Mesendoderm (in vitro differentiated cells): ENCODE measurements around the gene LRP8.

Source experiments
- DNase-seq: peaks from one replicate; pipeline ENCODE4 v3.0.0; 2013
- H2AK5ac ChIP-seq: 2 replicates; pipeline ENCODE4 v1.6.1; 2013; ENCODE audit warnings: low read length, inconsistent platforms
- H2BK120ac ChIP-seq: 2 replicates; pipeline ENCODE4 v1.6.1; 2013; ENCODE audit warnings: low read depth, mild to moderate bottlenecking, low read length, moderate library complexity, mixed read lengths
- H2BK15ac ChIP-seq: replicated peaks from 2 replicates; pipeline ENCODE4 v1.6.1; 2013; ENCODE audit warnings: low read depth, mild to moderate bottlenecking, moderate library complexity
- H2BK5ac ChIP-seq: 2 replicates; pipeline ENCODE4 v1.6.1; 2013; ENCODE audit warnings: low read length, inconsistent platforms
- H3K18ac ChIP-seq: 2 replicates; pipeline ENCODE4 v1.6.1; 2013; ENCODE audit warnings: mild to moderate bottlenecking, low read length, mixed read lengths
- H3K23ac ChIP-seq: one replicate; pipeline ENCODE4 v1.6.1; 2013; ENCODE audit warnings: low read length
- H3K27ac ChIP-seq: 2 replicates; pipeline ENCODE4 v1.5.1; 2013; ENCODE audit warnings: low read depth, mild to moderate bottlenecking, inconsistent platforms, low read length, moderate library complexity
- H3K27me3 ChIP-seq: 2 replicates; pipeline ENCODE4 v1.6.1; 2013; ENCODE audit warnings: low read length, control low read depth, mild to moderate bottlenecking, inconsistent platforms; ENCODE audit not compliant: insufficient read depth, poor library complexity
- H3K36me3 ChIP-seq: 2 replicates; pipeline ENCODE4 v1.6.1; 2013; ENCODE audit warnings: low read length, inconsistent platforms; ENCODE audit not compliant: control insufficient read depth, insufficient read depth
- H3K4ac ChIP-seq: one replicate; pipeline ENCODE4 v1.6.1; 2013; ENCODE audit warnings: low read depth, mild to moderate bottlenecking, low read length, moderate library complexity
- H3K4me1 ChIP-seq: 2 replicates; pipeline ENCODE4 v1.6.1; 2013; ENCODE audit warnings: low read depth, low read length, inconsistent platforms; ENCODE audit not compliant: control insufficient read depth
- H3K4me2 ChIP-seq: 2 replicates; pipeline ENCODE4 v1.6.1; 2013; ENCODE audit warnings: low read length
- H3K4me3 ChIP-seq: 2 replicates; pipeline ENCODE4 v1.5.1; 2013; ENCODE audit warnings: mild to moderate bottlenecking, low read length
- H3K56ac ChIP-seq: one replicate; pipeline ENCODE4 v1.6.1; 2013; ENCODE audit warnings: low read length
- H3K79me1 ChIP-seq: 2 replicates; pipeline ENCODE4 v1.6.1; 2013; ENCODE audit warnings: low read length, inconsistent platforms
- H3K79me2 ChIP-seq: 2 replicates; pipeline ENCODE4 v1.6.1; 2013; ENCODE audit warnings: mild to moderate bottlenecking, low read length; ENCODE audit not compliant: control insufficient read depth, insufficient read depth
- H3K9ac ChIP-seq: 2 replicates; pipeline ENCODE4 v1.6.1; 2013; ENCODE audit warnings: low read length, inconsistent platforms
- H4K5ac ChIP-seq: one replicate; pipeline ENCODE4 v1.6.1; 2013; ENCODE audit warnings: low read length
- H4K8ac ChIP-seq: one replicate; pipeline ENCODE4 v1.6.1; 2013; ENCODE audit warnings: low read depth, mild to moderate bottlenecking, control low read depth, low read length, moderate library complexity
- WGBS: extraction: QIAGEN DNeasy Blood & Tissue Kit; methylation state at CpG from one replicate; pipeline ENCODE4 v1.1.7; 2013; ENCODE audit warnings: low lambda C conversion rate, missing lambda C conversion rate; ENCODE audit not compliant: insufficient coverage; ENCODE audit errors: extremely low coverage; 5-methylcytosine and 5-hydroxymethylcytosine counted together

Gene LRP8

GRCh38 chr1:53373246-53373645 lies 45.4 kb upstream of the LRP8 start:
- H4K8ac ChIP-seq: no peak overlapping the region
- no peak overlapping the region for H3K4me2 ChIP-seq
- H2BK120ac ChIP-seq: no peak overlapping the region
- H3K56ac ChIP-seq: no peak overlapping the region
- no peak overlapping the region for H3K4me3 ChIP-seq
- H3K4ac ChIP-seq: no peak overlapping the region
- no peak overlapping the region for H4K5ac ChIP-seq
- no peak overlapping the region for H3K27ac ChIP-seq
- DNase-seq: no peak
- H3K4me1 ChIP-seq: peaks cover 12% of the 10 kb centered on the region
- no peak overlapping the region for H2BK5ac ChIP-seq
- no CpG with 5 or more reads among the region's 11 CpGs for WGBS
- no peak overlapping the region for H3K23ac ChIP-seq
- no peaks in the 10 kb centered on the region for H3K79me1 ChIP-seq
- H3K36me3 ChIP-seq: no peaks in the 10 kb centered on the region
- H2AK5ac ChIP-seq: no peak overlapping the region
- no peak overlapping the region for H3K9ac ChIP-seq
- H3K27me3 ChIP-seq: no peaks in the 10 kb centered on the region
- H2BK15ac ChIP-seq: no peak overlapping the region
- H3K18ac ChIP-seq: no peak overlapping the region
- no peaks in the 10 kb centered on the region for H3K79me2 ChIP-seq

GRCh38 chr1:53372501-53372951 lies 44.7 kb upstream of the LRP8 start:
- Histone ChIP-seq H2AK5ac (peak overlapping the region; percentile 46), H2BK120ac (no peak overlapping the region), H2BK5ac (no peak overlapping the region), H3K4me3 (no peak overlapping the region), H3K27me3 (no peaks in the 10 kb centered on the region), H3K23ac (peak overlapping the region; percentile 24), H4K5ac (no peak overlapping the region), H3K18ac (no peak overlapping the region), H4K8ac (no peak overlapping the region), H3K4me1 (peaks cover 12% of the 10 kb centered on the region), H3K79me1 (no peaks in the 10 kb centered on the region), H3K4ac (no peak overlapping the region), H3K36me3 (no peaks in the 10 kb centered on the region), H3K4me2 (no peak overlapping the region), H3K56ac (no peak overlapping the region), H3K9ac (no peak overlapping the region), H3K79me2 (no peaks in the 10 kb centered on the region), H2BK15ac (no peak overlapping the region), H3K27ac (no peak overlapping the region)
- no CpG with 5 or more reads among the region's 6 CpGs for WGBS
- DNase-seq: no peak

GRCh38 chr1:53371851-53372250 lies 44.0 kb upstream of the LRP8 start:
- no peaks in the 10 kb centered on the region for H3K79me1 ChIP-seq
- no peak overlapping the region for H3K18ac ChIP-seq
- H3K23ac ChIP-seq: no peak overlapping the region
- H3K56ac ChIP-seq: peak overlapping the region; percentile 62
- H3K36me3 ChIP-seq: no peaks in the 10 kb centered on the region
- H2BK120ac ChIP-seq: no peak overlapping the region
- no peaks in the 10 kb centered on the region for H3K79me2 ChIP-seq
- no peak for DNase-seq
- H3K27me3 ChIP-seq: no peaks in the 10 kb centered on the region
- peaks cover 12% of the 10 kb centered on the region for H3K4me1 ChIP-seq
- H4K5ac ChIP-seq: no peak overlapping the region
- H3K27ac ChIP-seq: no peak overlapping the region
- no peak overlapping the region for H3K4me2 ChIP-seq
- H3K4ac ChIP-seq: no peak overlapping the region
- no peak overlapping the region for H3K9ac ChIP-seq
- peak overlapping the region; percentile 35 for H2BK5ac ChIP-seq
- H3K4me3 ChIP-seq: no peak overlapping the region
- peak overlapping the region; percentile 17 for H2AK5ac ChIP-seq
- H2BK15ac ChIP-seq: no peak overlapping the region
- no CpG with 5 or more reads among the region's 5 CpGs for WGBS
- H4K8ac ChIP-seq: no peak overlapping the region

- no peak overlapping the region for H2BK15ac ChIP-seq
- peaks cover 12% of the 10 kb centered on the region for H3K4me1 ChIP-seq
- no peak overlapping the region for H3K23ac ChIP-seq
- no peaks in the 10 kb centered on the region for H3K36me3 ChIP-seq
- H3K4me2 ChIP-seq: no peak overlapping the region
- no peak overlapping the region for H3K4ac ChIP-seq
- no CpG with 5 or more reads among the region's 15 CpGs for WGBS
- H2BK120ac ChIP-seq: no peak overlapping the region
- no peaks in the 10 kb centered on the region for H3K79me1 ChIP-seq
- H4K8ac ChIP-seq: no peak overlapping the region
- H3K4me3 ChIP-seq: no peak overlapping the region
- no peak overlapping the region for H3K18ac ChIP-seq
- H3K79me2 ChIP-seq: no peaks in the 10 kb centered on the region
- no peaks in the 10 kb centered on the region for H3K27me3 ChIP-seq
- H3K56ac ChIP-seq: peak overlapping the region; percentile 44
- peak; percentile 54 for DNase-seq
- H2AK5ac ChIP-seq: no peak overlapping the region
- no peak overlapping the region for H4K5ac ChIP-seq
- no peak overlapping the region for H2BK5ac ChIP-seq
- H3K27ac ChIP-seq: no peak overlapping the region
- H3K9ac ChIP-seq: no peak overlapping the region
Measured at GRCh38 chr1:53371121-53371666, 43.3 kb upstream of the LRP8 start.

- Histone ChIP-seq H3K4ac (peak overlapping the region; percentile 1), H3K18ac (no peak overlapping the region), H3K27ac (no peak overlapping the region), H3K27me3 (no peaks in the 10 kb centered on the region), H4K8ac (no peak overlapping the region), H3K56ac (peak overlapping the region; percentile 44), H2AK5ac (no peak overlapping the region), H4K5ac (no peak overlapping the region), H3K9ac (no peak overlapping the region), H3K36me3 (no peaks in the 10 kb centered on the region), H3K4me2 (no peak overlapping the region), H3K4me3 (no peak overlapping the region), H3K79me1 (no peaks in the 10 kb centered on the region), H3K23ac (peak overlapping the region; percentile 67), H2BK15ac (no peak overlapping the region), H3K4me1 (peaks cover 12% of the 10 kb centered on the region), H3K79me2 (no peaks in the 10 kb centered on the region), H2BK120ac (no peak overlapping the region), H2BK5ac (peak overlapping the region; percentile 36)
- no CpG with 5 or more reads among the region's 9 CpGs for WGBS
- DNase-seq: no peak
Measured at GRCh38 chr1:53370369-53370961, 42.6 kb upstream of the LRP8 start.

GRCh38 chr1:53369761-53370160 lies 41.9 kb upstream of the LRP8 start:
- Histone ChIP-seq H2BK120ac (no peak overlapping the region), H3K36me3 (no peaks in the 10 kb centered on the region), H3K4me1 (peaks cover 12% of the 10 kb centered on the region), H3K27ac (no peak overlapping the region), H3K4me3 (no peak overlapping the region), H2BK5ac (no peak overlapping the region), H2AK5ac (no peak overlapping the region), H3K79me1 (no peaks in the 10 kb centered on the region), H3K4me2 (no peak overlapping the region), H4K8ac (no peak overlapping the region), H3K79me2 (no peaks in the 10 kb centered on the region), H3K56ac (no peak overlapping the region), H3K4ac (no peak overlapping the region), H3K18ac (no peak overlapping the region), H2BK15ac (no peak overlapping the region), H3K9ac (no peak overlapping the region), H3K27me3 (no peaks in the 10 kb centered on the region), H4K5ac (no peak overlapping the region), H3K23ac (peak overlapping the region; percentile 4)
- no peak for DNase-seq
- WGBS: no CpG with 5 or more reads among the region's 2 CpGs
